ENCODE data around the gene BTBD9. TPM values are rescaled to one million over a fixed set of nuclear protein-coding genes. Genes with fewer than 3 reads are reported as not detected.

BTBD9 gene
- total RNA-seq, 4 donors from 2014 or later = 10.8 to 26.3 (median 15.3) TPM

DNA sequence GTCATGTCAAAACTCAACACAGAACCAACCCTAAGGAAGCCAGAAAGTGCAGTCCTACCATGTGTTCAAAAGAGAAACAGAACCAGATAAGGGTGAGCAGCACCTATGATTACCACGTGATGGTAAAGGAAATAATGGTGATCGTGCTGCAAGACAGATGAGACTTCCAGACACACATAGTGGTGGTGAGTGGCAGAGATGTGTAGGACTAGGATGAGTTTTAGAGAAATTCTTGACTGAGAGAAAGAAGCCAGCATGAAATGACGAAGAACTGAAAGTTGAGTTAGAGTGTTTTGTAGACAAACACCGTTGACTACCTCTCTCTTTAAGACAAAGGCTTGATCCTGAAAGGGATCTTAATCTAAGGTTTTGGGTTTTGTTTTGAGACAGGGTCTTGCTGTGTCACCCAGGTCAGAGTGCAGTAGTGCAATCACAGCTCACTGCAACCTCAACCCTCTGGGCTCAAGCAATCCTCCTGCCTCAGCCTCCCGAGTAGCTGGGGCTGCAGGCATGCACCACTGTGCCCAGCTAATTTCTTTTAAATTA, 10.6 kb upstream of the BTBD9 start:
- ATAC-seq (ENCODE audit: low FRiP score) (no peak), DNase-seq (ENCODE audit: low spot score) (no peak)
- TF ChIP-seq CTCF (IDR thresholded peaks at IDR 0.05) = no peak

DNA sequence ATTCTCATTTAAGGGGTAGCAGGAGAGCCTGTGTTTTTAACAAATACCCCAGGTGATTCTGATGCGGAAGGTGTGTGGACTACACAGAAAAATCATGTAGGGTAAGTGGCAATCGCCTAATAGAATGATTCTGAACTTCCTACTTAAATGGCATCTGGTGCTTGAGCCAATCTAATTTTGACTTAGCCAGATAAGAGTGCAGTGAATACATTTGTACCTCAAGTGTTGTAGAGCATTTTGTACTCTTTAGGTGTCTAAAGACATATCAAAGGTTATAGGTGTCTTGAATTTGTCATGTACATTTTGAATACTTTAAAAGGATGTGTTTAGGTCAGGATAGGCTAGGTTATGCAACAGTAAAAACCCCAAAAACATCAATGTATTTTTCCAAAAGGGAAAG, 10.0 kb upstream of the BTBD9 start:
- ATAC-seq (ENCODE audit: low FRiP score) (no peak), DNase-seq (ENCODE audit: low spot score) (no peak)
- TF ChIP-seq CTCF (IDR thresholded peaks at IDR 0.05) = no peak

DNA sequence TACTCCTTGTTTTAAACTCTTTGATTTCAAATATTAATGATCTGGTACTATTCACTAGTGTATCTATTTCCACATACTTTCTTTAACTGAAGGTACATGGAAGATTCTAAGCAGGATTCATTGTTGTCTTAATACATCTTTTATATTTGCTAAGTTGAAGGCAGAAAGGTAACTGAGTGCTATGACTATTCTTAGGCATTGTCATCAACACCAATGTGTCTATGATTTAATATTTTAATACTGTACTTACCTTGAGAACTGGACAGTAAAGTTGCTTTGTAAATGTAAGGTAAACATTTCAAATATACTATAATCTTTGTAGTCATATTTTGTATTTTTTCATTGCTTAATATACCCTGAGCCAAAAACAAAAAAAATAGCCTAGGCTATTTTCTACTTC, 8.9 kb upstream of the BTBD9 start:
- DNase-seq (ENCODE audit: low spot score) (no peak), ATAC-seq (ENCODE audit: low FRiP score) (no peak)
- no peak for TF ChIP-seq CTCF (IDR thresholded peaks at IDR 0.05)

DNA sequence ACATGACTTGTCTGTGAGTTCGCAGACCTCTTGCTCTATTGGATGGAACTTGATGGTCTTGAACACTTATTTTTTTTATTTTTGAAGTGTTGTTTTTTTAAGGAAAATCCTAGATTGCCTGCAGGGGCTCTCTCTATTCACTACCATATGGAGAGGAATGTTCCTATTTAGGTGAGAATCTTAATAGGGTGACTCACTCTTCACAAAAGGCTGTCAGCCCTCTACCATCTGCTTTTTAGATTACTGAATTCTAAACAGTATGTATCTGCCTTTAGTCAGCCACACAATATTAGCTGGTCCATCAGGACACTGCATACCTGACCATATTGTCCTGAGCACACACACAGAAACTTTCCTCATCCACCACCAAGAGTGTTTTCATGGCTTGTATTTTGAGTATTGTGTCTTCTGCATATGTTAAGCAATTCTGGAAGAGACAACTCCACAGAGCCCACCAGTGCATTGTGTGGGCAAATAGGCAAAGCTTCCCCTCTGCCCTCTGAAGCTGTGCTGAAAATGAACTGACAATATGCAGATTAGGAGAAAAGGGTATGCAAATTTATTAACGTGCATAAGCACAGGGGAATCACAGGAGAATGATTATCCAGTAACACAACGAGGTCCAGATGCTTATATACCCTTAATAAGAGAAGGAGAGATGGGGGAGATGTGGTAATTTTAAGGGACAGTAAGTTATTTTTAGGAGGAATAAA, 6.6 kb upstream of the BTBD9 start:
- DNase-seq (ENCODE audit: low spot score) (no peak), ATAC-seq (ENCODE audit: low FRiP score) (no peak)

DNA sequence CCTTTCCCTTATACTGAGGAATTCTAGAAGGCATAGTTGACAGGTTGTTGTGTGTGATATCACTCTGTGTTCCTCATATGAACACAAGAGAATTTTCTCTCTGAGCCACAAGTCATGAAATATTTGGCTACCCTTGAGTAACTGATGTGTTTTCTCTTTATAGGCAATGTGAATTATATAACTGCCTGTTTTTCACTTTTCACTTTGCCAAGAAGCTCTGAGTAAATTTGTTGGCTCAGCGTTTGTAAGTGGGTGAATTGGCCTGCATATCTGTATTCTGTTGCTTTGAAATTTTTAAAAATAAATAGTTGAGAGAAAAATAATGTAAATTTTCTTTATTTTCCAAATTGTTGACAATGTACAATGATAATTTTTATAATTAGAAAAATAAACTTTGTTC, 5.2 kb upstream of the BTBD9 start:
- ATAC-seq (ENCODE audit: low FRiP score) (no peak), DNase-seq (ENCODE audit: low spot score) (no peak)
- no peak for TF ChIP-seq CTCF (IDR thresholded peaks at IDR 0.05)

More for the DNA sequence above, 6.6 kb upstream of the BTBD9 start:
- TF ChIP-seq CTCF (IDR thresholded peaks at IDR 0.05) = no peak

GRCh38 chr6:38640216-38640909, 634 bp upstream of the BTBD9 start:
- DNase-seq (ENCODE audit: low spot score) (no peak), ATAC-seq (ENCODE audit: low FRiP score) (no peak)
- TF ChIP-seq CTCF (IDR thresholded peaks at IDR 0.05) = no peak
